ENCODE data around the gene FLT3LG.
"Not testable (repeated sequence)": the region's sequence is repeated elsewhere in the genome, so short reads cannot be mapped to it uniquely, and the experiment has no call there.

Gene FLT3LG

DNA sequence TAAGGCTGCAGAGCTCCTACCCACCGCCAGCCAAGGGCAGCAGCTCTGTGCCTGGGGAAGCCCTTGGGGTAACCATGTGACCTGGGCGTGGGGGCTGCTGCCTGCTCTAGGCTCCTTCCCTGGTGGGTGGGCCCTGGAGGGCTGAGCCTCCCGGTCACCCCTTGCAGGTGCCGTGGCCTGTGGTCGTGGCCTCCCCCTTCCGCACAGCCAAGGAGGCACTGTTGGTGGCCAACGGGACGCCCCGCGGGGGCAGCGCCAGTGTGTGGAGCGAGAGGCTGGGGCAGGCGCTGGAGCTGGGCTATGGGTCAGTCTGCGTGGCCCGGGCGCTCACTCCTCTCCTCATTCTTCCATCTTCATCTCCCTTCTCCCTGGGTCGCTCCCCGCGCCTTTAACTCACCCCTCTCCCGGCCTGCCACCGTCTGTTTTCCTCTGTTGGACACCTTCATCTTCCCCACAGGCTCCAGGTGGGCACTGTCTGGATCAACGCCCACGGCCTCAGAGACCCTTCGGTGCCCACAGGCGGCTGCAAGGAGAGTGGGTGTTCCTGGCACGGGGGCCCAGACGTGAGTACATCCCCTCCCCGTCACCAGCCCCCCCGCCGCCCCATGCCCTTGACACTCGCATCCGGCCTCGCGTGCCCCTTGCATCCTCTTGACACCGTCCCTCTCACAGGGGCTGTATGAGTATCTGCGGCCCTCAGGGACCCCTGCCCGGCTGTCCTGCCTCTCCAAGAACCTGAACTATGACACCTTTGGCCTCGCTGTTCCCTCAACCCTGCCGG is 9.9 kb upstream of the FLT3LG start:
- no peak for DNase-seq

DNA sequence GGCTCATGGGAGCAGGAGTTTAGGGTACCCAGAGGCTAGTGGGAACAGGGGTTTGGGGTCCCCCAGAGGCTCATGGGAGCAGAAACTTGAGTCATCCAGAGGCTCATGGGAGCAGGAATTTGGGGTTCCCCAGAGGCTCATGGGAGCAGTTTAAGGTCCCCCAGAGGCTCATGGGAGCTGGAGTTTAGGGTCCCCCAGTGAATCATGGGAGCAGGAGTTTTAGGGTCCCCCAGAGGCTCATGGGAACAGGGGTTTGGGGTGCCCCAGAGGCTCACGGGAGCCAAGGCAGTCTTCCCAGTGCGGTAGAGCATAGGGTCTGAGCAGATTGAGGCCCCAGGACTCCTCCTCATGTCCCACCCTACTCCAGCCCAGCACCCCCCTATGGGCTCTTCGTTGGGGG is 8.6 kb upstream of the FLT3LG start:
- no peak for DNase-seq

DNA sequence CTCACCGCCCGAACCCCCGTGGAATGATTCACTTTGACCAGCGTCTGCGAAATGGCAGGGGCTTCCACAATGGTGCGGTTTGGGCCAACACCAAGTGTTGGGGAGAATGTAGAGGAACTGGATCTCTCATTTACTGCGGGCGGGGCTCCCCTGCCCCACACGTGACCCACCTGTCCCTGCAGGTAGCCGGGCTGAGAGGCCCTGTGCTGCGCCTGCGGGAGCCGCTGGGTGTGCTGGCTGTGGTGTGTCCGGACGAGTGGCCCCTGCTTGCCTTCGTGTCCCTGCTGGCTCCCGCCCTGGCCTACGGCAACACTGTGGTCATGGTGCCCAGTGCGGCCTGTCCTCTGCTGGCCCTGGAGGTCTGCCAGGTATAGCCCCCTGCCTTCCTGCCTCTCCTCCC is 5.8 kb upstream of the FLT3LG start:
- DNase-seq, result no peak

DNA sequence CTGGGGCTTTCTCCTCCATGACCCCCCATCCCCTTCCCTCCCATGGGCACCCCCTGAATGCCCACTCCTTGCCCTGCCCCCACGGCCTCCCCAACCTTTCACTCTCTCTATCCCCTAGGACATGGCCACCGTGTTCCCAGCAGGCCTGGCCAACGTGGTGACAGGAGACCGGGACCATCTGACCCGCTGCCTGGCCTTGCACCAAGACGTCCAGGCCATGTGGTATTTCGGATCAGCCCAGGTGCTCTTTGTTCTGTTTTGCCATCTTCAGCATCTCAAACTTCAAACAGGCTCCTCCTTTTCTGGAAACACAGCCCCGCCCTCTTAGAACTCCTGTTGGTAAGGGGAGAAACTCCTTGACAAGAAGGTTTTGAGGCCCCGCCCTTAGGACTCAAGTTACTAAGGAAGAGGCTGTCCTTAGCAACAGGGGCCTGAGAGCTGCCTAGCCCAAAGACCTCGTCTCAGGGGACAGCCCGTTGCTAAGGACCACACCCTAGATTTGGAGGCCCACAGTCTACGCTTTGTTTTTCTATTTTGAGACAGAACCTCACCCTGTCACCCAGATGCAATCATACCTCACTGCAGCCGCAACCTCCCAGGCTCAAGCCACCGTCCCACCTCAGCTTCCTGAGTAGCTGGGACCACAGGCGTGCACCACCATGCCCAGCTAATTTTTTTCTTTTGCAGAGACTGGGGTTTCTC is 5.1 kb upstream of the FLT3LG start:
- DNase-seq, result peak; percentile 99

DNA sequence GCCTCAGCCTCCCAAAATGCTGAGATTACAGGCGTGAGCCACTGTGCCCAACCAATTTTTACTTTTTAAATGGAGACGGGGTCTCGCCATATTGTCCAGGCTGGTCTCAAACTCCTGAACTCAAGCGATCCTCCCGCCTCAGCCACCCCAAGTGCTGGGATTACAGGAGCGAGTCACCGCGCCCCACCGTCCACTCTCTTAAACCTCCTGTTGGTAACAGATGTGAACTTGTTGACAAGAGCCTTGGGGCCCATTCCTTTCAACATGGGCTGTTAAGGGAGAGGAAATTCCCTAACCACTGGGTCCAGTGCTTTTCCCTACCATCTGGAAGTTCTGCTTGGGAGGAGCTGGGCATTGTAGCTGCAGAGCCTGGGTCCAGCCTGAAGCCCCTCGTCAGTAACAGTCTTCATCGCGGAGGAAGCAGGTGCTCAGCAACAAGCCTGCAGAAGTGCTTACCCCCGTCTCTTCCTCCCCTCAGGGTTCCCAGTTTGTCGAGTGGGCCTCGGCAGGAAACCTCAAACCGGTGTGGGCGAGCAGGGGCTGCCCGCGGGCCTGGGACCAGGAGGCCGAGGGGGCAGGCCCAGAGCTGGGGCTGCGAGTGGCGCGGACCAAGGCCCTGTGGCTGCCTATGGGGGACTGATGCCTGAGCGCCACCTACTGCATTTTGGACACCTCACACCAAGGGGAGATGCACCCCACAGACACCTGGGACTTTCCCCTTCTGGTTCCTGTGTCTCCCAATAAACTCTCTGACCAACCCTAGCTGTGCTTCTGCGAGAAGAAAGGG is 4.0 kb upstream of the FLT3LG start:
- no peak for DNase-seq

DNA sequence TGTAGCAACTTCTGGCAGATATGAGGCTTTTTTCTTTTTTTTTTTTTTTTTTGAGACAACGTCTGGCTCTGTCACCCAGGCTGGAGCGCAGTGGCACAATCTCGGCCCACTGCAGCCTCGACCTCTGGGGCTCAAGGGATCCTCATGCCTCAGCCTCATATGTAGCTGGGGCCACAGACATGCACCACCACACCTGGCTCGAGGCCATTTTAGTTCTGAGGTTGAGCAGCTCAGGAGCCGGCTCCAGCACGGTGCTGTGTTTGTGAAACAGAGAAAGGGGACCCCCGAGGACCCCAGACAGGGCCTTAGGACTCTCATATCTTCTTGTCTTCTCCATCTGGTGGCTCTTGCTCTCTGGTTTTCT is 3.4 kb upstream of the FLT3LG start:
- DNase-seq, result no peak

DNA sequence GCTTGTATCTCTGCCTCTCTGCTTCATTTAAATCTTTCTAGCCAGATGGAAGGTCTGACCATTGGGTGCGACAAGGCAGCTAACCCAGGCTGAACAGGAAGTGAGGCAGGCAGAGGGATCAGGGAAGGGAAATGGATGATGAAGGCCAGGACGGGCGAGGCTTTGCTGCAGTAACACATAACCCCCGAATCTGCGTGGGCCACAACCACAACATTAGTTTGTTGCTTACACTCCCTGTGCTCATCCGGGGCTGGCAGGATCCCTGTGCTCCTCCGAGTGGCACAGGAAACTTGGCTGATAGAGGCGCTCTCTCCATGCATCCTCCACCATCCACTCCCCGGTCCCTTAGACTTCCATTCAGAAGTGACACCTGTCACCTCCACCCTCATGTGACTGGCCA is 1.1 kb upstream of the FLT3LG start:
- no peak for DNase-seq

DNA sequence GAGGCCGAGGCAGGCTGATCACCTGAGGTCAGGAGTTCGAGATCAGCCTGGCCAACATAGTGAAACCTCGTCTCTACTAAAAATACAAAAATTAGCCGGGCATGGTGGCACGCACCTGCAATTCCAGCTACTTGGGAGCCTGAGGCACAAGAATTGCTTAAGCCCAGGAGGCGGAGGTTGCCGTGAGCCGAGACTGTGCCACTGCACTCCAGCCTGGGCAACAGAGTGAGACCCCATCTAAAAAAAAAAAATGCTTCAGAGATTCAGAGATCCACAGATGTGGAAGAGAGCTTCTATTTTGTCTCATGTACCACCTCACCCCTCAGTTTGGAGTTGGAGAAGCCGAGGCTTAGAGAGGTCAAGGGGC is 531 bp upstream of the FLT3LG start:
- not testable (repeated sequence) for DNase-seq

DNA sequence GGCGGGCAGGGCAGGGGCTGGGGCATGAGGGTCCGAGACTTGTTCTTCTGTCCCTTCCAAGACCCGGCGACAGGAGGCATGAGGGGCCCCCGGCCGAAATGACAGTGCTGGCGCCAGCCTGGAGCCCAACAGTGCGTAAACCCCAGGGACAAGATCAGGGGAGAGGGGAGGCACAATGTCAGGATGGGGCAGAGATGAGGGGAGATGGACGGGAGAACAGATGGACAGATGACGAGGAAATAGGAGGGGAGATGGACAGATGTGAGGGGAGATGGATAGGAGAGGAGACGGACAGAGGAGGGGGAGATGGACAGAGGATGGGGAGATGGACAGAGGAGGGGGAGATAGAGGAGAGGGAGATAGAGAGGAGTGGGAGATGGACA is 518 bp downstream of the FLT3LG start:
- DNase-seq, result no peak

DNA sequence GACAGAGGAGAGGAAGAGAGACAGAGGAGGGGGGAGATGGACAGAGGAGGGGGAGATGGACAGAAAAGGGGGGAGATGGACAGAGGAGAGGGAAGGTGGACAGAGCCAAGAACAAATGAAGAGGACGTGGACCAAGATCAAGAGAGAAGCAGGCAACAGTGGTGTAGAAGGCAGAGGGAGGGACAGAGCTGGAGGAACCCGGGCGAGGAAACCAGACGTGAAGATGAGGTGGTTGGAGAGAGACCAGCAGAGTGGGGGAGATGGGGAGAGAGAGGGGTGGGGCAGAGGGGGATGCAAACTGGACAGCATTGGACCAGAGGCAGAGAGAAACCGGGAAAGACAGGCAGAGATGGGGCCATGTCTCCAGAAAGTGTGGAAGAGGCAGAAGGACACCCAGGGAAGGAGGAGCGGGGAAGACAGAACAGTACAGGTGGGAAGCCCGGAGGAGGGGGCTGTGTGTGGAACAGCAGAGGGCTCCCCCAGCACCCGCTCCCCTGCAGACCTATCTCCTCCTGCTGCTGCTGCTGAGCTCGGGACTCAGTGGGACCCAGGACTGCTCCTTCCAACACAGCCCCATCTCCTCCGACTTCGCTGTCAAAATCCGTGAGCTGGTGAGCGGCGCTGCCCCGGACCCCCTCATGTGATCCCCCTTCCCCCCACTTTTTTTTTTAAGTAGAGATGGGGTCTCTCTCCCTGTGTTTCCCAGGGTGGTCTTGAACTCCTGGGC is 1.3 kb downstream of the FLT3LG start:
- no peak for DNase-seq

DNA sequence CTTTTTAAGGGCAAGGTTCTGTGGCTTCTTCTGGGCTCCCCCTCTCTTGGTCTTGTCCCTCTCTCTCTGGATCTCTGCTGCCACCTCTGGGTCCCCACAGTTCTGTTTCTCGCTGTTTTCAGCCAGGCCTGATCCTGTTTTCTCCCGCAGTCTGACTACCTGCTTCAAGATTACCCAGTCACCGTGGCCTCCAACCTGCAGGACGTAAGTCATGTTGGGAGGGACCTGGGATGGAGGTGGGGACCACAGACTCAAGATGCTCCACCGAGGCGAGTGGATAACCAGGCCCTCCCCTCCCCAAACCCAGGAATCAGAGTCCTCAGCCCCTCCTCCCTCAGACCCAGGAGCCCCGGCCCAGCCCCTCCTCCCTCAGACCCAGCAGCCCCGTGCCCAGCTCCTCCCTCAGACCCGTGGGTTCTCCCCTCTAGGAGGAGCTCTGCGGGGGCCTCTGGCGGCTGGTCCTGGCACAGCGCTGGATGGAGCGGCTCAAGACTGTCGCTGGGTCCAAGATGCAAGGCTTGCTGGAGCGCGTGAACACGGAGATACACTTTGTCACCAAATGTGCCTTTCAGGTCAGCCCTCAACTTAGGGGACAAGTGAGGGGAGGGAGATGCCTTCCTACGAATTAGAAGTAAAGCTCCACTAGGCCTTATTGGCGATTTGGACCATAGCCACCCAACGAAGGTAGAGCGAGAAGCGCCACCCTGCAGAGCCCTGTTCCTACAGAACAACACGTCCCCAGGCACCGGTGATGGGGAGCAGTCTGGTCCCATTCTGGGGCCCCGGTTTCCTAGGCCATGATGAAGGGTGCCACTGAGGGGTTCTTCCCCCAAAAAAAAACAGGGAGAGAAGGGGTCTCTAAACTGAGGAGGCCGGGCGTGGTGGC is 2.2 kb downstream of the FLT3LG start:
- DNase-seq, result peak; percentile 78

DNA sequence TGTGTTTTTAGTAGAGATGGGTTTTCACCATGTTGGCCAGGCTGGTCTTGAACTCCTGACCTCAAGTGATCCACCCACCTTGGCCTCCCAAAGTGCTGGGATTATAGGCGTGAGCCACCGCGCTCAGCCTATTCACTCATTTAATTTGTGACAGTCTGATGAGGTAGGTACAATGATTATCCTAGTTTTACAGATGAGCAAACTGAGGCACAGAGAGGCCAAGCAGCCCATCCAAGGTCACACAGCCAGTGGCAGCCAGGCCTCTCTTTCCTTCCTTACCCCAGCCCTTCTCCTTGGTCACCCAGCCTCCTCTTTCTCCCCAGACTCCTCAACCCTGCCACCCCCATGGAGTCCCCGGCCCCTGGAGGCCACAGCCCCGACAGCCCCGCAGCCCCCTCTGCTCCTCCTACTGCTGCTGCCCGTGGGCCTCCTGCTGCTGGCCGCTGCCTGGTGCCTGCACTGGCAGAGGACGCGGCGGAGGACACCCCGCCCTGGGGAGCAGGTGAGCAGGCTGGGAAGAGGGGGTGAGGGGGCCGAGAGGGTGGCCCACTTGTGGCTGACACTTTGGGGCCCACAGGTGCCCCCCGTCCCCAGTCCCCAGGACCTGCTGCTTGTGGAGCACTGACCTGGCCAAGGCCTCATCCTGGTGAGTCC is 6.1 kb downstream of the FLT3LG start:
- DNase-seq, result no peak

DNA sequence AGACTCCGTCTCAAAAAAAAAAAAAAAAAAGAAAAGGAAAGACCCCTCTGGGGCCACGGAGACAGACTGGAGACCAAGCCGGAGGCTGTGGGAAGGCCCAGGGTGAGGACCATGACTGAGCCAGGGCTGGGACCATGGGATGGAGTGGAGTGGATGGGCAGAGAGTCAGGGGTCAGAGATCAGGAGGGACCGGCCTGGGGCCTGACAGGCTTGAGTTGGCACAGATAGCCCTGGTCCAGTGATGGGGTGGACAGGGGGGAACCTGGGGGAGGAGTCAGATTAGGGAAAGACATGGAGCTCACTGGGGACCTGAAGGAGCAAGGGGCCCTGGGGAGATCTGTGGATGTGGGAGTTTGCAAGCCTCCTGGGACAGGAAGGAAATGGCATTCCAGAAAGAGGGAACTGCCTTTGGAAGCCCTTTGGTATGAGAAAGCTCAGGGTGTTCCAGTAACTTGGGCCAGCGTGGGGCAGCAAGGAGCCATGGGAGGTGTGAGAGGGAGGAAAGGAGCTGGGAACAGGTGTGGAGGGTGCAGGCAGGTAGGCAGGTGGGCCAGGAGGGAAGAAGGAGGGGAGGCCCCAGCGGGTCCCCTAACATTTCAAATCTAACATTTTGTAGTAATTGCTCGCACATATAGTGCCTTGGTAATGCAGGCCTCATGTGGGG is 7.1 kb downstream of the FLT3LG start:
- no peak for DNase-seq

DNA sequence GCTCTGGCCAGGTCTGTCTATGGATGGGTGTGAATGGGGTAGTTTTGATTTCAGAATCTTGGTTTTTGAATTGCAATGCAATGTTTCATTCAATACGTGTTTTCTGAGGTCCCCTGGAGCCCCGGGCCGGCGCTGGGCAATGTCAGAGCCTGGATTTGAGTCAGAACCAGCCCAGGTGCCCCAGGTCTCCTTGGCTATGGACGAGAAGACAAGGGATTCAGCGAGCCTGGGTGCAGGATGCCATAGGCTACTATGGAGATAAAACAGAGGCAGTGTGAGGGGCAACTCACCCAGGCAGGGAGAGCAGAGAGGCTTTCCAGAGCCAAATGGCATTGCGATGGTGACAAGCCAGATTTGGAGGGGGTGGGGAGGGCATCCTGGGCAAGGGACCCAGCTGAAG is 12.2 kb downstream of the FLT3LG start:
- DNase-seq, result no peak

DNA sequence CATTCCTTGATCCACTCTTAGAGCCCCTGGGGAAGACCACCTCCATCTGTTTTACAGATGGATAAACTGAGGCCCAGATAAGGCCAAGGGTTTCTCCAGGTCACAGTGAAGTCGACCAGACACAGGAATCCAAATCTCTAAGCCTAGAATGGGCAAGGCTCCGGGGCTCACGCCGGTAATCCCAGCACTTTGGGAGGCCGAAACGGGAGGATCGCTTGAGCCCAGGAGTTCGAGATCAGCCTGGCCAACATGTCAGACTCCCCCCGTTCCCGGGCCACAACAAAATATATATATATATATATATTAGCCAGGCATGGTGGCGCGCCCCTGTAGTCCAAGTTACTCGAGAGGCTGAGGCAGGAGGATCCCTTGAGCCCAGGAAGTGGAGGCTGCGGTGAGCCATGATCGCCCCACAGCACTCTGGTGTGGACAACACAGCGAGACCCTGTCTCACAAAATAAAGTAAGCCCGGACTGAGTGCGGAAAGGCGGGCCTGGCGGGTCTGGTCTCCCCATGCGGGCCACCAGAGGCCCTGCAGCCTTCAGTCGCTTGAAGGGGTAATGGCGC is 12.8 kb downstream of the FLT3LG start:
- DNase-seq, result no peak

DNA sequence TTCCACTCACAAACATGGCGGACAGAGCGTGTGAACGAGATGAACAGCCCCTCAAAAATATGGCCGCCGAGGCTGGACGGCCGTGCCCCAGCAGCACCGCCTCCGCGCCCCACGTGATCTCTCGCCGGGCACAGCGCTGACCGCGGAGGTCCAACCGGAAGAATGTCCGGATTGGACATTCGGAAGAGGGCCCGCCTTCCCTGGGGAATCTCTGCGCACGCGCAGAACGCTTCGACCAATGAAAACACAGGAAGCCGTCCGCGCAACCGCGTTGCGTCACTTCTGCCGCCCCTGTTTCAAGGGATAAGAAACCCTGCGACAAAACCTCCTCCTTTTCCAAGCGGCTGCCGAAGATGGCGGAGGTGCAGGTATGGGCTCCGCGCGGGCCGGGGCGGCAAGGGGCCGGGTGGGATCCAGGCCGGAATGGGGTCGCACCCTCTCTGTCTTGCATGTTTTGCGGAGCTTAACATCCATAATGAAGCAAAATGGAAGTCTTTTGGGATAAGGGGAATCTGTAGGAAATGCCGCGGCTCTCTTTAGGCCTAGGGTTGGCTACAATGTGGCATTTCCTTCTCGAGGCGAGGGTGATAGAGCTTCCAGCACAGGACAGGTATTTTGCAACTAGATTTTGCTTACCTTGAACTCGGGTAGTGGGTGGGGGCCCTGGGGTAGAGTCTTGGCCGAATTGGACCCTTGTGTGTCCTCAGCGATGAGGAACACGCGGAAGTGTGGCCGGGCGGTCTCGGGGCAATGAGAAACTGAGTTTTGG is 13.4 kb downstream of the FLT3LG start, which contains the start of gene RPL13A:
RPL13A (plus strand) TSS at position 332 of the 769 bp plus-strand sequence; CDS start at position 354, 22 bp downstream.
- peak; percentile 100 for DNase-seq

DNA sequence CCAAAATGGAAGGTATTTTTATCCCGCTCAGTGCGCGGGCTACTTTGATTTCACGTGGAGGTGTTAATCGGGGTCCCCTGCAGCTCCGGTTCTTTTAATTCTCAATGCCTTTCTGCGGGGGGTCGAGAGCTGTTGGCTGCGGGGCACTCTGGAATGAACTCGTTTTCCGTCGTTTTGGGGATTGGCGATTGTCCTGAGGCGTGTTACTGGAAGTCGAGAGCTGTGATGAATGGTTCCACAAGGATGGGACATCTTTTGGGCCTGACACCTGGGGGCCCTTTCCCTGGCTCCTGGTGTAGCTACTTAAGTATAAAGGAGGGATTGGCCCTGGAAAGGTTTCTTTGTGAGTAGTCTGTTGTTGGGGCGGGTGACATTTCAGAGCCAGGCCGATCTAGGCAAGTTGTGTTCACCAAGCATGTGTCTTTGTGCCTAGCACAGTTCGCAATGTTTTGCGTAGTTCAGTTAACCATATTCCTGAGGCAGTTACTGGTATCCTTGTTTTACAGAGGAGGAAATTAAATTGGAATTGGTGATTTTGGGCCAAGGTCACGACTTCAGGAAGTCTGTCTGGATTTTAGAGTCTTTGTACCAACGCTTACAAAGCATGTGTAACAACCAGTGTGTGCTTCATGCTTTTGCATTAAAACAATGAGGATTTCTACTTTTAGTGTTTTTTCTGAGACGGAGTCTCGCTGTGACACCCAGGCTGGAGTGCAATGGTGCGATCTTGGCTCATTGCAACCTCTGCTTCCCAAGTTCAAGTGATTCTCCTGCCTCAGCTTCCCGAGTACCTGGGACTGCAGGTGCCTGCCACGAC is 14.2 kb downstream of the FLT3LG start:
- DNase-seq, result no peak

DNA sequence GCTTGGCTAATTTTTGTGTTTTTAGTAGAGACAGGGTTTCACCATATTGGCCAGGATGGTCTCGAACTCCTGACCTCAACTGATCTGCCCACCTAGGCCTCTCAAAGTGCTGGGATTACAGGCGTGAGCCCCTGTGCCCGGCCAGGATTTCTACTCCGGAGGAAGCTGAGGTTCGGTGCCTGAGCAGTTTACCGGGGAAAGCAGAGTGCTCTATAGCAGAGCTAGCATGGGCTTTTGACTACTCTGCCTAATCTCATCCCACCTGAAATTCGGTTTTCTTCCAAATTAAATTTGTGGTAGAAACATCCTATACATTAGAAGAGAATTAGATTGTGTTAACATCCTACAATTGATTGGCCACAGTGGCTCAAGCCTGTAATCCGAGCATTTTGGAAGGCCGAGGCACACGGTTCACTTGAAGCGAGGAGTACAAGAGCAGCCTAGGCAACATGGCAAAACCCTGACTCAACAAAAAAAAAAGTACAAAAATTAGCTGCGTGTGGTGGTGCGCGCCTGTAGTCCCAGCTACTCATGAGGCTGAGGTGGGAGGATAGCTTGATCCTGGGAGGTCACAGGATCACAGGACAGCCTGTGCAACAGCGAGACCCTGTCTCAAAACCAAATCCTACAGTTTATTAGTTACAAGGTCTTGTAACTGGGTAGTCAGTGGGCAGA is 15.0 kb downstream of the FLT3LG start:
- DNase-seq, result no peak

All from NCI-H1436 (cell line).